Stimulated activated CD4-positive, alpha-beta T cell treated with anti-CD3 and anti-CD28 coated beads, TNF-alpha, amount 100 ng/mL, for 24 hours (primary cell): Measurements from ENCODE around the gene XRCC3.

Source experiments
- DNase-seq, 3 experiments: peaks; one replicate each; pipeline ENCODE4 v3.0.0-alpha.2; 2020; ENCODE audit warnings: low read depth in 3 of 3

Gene XRCC3

DNA sequence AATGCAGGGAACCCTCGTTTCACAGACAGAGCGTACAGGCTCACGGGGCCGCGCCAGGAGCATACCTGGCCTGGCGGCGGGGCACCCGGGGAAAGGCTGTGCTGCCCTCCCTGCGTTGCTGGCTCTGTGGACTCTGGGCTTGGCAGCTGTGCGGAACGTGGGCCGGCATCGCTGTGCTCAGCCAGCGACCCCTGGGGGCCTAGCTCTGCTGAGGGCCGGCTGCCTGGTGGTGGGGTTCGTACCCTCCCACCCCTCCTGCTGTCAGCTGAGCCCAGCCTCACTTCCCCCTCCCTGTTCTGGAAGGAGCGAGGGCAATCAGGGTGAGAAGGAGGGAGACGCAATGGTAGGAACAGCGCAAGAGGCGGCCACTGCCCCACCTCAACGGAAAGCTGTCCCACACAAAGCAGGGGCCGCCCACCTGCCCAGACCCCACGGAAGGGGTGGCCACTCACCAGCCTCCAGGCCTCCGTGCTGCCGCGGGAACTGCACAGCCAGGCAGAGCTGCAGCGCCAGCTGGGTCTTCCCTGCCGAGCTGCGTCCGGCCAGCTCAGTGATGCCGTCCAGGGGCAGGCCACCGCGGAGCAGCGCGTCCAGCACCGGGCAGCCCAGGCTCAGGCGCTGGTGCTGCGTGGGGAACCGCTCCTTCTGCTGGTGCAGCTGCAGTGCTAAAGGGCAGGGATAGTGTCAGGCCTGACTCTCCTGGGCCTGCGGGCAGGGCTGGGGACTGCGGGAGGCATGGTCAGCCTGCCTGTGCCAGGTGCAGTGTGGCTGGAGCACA, 8.5 kb downstream of the XRCC3 start:
- DNase-seq = no peak

GRCh38 chr14:103705504-103706284, 9.6 kb downstream of the XRCC3 start:
- DNase-seq = no peak

DNA sequence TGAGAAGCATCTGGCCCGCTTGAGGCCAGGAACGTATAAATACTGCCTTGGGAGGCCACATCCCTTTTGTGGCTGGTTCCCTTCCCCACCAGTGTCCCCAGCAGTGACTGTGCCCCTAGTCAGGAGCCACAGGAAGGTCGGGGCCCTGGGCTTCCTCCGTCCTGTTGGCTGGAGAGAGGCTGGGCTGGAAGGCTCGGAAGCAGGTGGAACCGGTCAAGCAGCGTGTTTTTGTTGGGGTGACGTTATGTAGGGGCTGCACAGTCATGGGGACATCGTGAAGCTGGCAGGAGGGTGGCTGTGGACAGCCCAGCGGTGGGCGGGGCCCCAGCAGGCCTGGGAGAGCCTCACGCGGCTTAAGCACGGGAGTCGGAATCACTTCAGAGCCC, 10.1 kb downstream of the XRCC3 start:
- no peak for DNase-seq

DNA sequence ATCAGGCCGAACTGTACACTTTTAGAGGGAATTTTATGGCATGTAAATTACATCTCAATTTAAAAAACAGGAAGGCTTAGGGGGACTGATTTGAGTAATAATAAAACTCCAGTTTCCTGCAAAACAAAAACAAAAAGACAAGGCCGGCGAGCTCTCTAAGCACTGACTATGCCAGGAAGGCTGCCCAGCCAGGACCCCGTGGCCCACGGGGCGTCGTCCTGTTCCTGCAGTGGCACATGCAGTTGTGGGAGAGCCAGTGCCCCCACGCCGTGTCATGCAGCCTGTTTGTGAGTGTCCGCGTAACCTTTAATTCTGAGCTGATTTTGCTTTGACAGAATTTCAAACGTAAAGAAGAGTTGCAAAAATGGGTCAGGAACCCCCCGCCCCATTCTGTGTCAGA, 10.5 kb downstream of the XRCC3 start:
- no peak for DNase-seq

DNA sequence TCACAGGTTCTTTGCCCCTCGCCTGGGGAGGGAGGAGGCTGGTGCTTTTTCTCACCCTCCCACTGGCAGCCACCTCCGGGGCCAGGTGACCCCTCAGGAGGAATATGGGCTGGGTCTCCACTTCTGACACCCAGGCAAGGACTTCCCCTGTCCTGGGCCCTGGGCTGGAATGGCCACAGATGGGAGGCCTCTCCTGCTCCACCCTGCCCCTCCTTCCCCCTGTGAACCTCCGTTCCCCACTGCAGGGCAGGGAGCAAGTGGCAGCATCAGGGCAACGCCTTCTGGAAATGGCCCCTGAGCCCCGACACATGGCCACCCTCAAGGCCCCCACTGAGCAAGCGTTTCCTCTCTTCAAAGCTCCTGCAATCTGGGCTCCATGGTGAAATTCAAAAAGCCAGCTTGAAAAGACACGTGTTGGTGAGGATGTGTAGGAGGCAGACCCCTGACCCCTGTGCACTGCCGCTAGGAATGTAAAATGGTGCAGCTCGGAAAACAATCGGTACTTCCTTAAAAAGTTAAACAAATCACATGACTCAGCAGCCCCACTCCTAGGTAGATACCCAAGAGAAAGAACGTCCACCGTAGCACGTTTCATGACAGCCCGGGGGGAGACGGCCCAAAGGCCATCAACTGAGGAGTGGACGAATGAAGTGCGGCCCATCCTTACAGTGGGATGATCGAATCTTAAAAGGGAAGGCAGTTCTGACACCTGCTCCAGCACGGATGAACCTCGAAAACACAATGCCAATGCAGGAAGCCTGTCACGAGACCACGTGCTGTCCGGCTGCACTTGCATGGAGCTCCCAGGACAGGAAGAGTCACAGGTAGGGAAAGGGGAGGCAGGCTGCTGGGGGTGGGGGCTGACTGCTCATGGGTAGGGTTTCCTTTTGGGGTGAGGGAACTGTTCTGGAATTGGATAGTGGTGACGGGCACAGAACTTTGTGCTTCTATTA, 11.5 kb downstream of the XRCC3 start:
- no peak for DNase-seq

GRCh38 chr14:103702497-103703432, 12.5 kb downstream of the XRCC3 start:
- DNase-seq = no peak

- DNase-seq = no peak
Measured at GRCh38 chr14:103702095-103702494, 13.2 kb downstream of the XRCC3 start.

GRCh38 chr14:103700753-103701490, 14.3 kb downstream of the XRCC3 start:
- DNase-seq = no peak

- no peak for DNase-seq
Measured at GRCh38 chr14:103699901-103700752, 15.1 kb downstream of the XRCC3 start.

DNA sequence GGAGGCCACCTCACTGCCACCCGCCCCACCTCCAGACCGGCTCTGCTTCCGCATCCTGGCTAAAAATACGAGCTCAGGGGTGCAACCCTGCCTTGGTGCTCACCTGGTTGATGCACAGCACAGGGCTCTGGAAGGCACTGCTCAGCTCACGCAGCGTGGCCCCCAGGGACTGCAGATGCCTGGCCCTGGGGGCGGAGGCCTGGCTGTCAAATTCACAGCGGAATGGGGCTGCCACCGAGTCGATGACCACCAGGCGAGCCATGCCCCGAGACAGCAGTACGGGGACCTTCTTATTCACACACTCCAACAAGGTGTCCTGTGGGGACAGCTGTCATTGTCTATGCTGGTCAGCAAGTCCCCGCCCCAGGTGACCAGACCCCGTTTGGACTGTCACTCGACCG, 16.0 kb downstream of the XRCC3 start:
- DNase-seq = no peak

GRCh38 chr14:103698380-103699260, 16.6 kb downstream of the XRCC3 start:
- no peak for DNase-seq

GRCh38 chr14:103697603-103698379, 17.5 kb downstream of the XRCC3 start:
- DNase-seq = no peak

DNA sequence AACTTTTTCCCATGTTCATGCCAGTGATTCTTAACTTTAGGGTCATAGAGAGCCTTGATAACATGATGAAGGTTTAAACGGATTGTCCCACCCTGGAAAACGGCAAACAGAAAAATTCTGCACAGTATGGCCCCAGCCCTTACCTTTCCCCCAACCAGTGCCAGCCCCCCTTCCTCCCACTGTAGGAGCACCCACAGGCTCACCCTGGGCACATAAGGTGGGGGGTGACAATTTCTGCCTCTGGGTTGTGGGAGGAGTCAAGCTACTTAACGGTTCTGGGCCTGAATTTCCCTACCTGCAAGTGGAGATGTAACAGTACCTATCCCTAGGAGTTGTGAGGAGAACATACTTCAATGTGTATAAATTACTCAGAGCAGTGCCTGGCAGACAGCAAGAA, 18.0 kb downstream of the XRCC3 start:
- no peak for DNase-seq

- DNase-seq = no peak
Measured at GRCh38 chr14:103696466-103697071, 18.7 kb downstream of the XRCC3 start.

DNA sequence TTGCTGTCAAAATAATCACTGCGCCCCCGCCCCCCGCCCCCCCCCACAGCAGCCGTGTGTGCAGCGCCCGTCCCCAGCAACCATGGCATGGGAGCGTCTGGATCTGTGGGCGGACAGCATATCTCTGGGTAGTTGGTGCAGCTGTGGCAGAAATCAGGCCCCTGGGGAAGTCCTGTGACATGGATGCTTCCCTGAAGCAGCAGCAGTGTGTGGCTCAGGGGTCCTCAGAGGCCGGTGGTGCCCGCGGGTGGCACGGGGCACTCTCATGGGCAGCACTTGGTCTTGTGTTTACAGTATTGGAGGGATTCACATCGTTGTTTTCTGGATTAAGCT, 19.2 kb downstream of the XRCC3 start:
- no peak for DNase-seq

DNA sequence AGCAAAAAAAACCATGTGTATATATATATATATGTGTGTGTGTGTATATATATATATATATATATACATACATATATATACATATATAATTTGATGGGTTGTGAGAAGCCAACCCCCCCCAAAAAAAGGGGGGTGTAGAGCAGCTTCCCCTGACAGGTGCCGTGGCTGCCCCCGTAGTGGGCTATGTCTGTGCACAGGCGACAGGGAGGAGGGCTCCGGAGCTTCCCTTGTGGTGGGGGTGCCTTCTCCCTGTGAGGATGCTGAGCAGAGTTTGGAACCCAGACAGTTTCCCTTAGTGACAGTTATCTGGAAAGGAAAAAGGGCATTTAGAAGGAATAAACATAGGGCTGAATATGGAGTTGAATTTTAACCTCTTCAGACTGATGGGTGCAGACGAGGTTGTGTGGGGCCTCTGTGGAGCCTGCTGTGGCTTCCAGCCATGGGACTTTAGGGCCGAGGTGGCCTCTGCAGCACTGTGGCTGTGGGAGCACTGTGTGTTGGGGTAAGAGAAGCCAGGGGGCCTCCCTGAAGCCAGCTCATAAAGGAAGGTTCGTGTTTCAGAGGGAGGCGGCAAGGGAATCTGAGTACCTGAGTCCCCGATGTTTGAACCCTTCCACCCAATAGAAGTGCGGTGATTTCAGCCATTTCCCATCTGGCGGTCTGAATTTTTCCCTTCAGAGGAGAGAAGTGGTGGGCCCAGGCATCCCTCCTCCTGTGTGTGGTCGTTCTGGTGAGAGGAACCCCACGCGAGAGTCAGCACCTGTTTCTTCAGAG, 19.8 kb downstream of the XRCC3 start:
- DNase-seq = no peak
